Stimulated activated CD4-positive, alpha-beta T cell treated with anti-CD3 and anti-CD28 coated beads, Interleukin-4, amount 100 ng/mL, for 48 hours (primary cell): ENCODE data around the gene GUCY1B1.

Experiments used
- DNase-seq, 2 donors: peaks; one replicate each; pipeline ENCODE4 v3.0.0-alpha.2; 2020; ENCODE audit warnings: low read depth in 2 of 2

GUCY1B1 gene

GRCh38 chr4:155758481-155759371 is at the start of gene GUCY1B1:
Gene GUCY1B1, plus strand, starts transcription at chr4:155759021. Its CDS starts 120 bp downstream, at chr4:155759141.
- peak; percentile 46 to 54 for DNase-seq

GRCh38 chr4:155709918-155710317 is 48.9 kb upstream of the GUCY1B1 start:
- no peak for DNase-seq

GRCh38 chr4:155711556-155711955 is 47.3 kb upstream of the GUCY1B1 start:
- DNase-seq = no peak

GRCh38 chr4:155712846-155713245 is 46.0 kb upstream of the GUCY1B1 start:
- DNase-seq = no peak

GRCh38 chr4:155713911-155714310 is 44.9 kb upstream of the GUCY1B1 start:
- no peak for DNase-seq

- DNase-seq = no peak
Observed at GRCh38 chr4:155722336-155722735, 36.5 kb upstream of the GUCY1B1 start.

GRCh38 chr4:155722816-155723499 is 35.9 kb upstream of the GUCY1B1 start:
- no peak for DNase-seq

- DNase-seq = no peak
Observed at GRCh38 chr4:155724731-155725130, 34.1 kb upstream of the GUCY1B1 start.

GRCh38 chr4:155734065-155734464 is 24.8 kb upstream of the GUCY1B1 start:
- no peak for DNase-seq

- no peak for DNase-seq
Observed at GRCh38 chr4:155734951-155735350, 23.9 kb upstream of the GUCY1B1 start.

GRCh38 chr4:155735496-155735895 is 23.3 kb upstream of the GUCY1B1 start:
- no peak for DNase-seq

- no peak for DNase-seq
Observed at GRCh38 chr4:155738548-155738947, 20.3 kb upstream of the GUCY1B1 start.

GRCh38 chr4:155741546-155741945 is 17.3 kb upstream of the GUCY1B1 start:
- DNase-seq = no peak

- DNase-seq = no peak
Observed at GRCh38 chr4:155742310-155743015, 16.4 kb upstream of the GUCY1B1 start.

- no peak for DNase-seq
Observed at GRCh38 chr4:155745984-155746383, 12.8 kb upstream of the GUCY1B1 start.

- no peak for DNase-seq
Observed at GRCh38 chr4:155748039-155748438, 10.8 kb upstream of the GUCY1B1 start.

- no peak for DNase-seq
Observed at GRCh38 chr4:155749041-155749440, 9.8 kb upstream of the GUCY1B1 start.

GRCh38 chr4:155751569-155751968 is 7.3 kb upstream of the GUCY1B1 start:
- no peak for DNase-seq

- DNase-seq = no peak
Observed at GRCh38 chr4:155757745-155758265, 1.0 kb upstream of the GUCY1B1 start.

- DNase-seq = peak in 1 of 2 donors; percentile 1
Observed at GRCh38 chr4:155759372-155760252, 791 bp downstream of the GUCY1B1 start.

GRCh38 chr4:155761047-155761446 is 2.2 kb downstream of the GUCY1B1 start:
- no peak for DNase-seq
